ENCODE data around the gene NTN3.
A peak's percentile ranks its signal among the peaks of the same experiment; 100 is the strongest.
"Not testable (repeated sequence)": the region's sequence is repeated elsewhere in the genome, so short reads cannot be mapped to it uniquely, and the experiment has no call there.

The NTN3 gene

GRCh38 chr16:2466667-2467527 lies 4.2 kb upstream of the NTN3 start:
- DNase-seq, result no peak

- DNase-seq, result peak; percentile 63
Measured at GRCh38 chr16:2467528-2468232, 3.4 kb upstream of the NTN3 start.

DNA sequence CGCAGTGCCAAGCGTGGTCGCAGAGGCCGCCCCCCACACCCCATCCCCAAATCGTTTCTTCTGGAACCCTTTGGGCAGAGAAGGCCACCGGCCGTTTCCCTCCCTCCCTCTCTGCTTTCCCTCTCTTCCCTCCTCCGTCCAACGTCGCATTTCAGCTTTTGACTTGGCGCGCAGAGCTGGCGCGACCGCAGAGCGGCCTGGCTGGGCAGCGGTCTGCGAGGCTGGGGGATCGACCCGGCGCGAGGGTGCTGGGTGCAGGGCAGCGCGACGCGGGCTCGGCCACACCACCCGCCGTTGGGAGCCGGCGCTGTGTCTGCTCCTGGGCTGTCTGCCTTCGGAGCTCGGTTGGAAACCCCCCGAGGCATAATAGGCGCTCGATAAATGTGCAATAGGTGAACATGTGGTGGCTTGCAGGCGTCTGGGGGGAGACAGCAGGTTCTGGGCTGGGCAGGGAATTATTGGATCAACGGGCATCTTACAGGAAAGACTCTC lies 2.8 kb upstream of the NTN3 start:
- peak; percentile 88 for DNase-seq

DNA sequence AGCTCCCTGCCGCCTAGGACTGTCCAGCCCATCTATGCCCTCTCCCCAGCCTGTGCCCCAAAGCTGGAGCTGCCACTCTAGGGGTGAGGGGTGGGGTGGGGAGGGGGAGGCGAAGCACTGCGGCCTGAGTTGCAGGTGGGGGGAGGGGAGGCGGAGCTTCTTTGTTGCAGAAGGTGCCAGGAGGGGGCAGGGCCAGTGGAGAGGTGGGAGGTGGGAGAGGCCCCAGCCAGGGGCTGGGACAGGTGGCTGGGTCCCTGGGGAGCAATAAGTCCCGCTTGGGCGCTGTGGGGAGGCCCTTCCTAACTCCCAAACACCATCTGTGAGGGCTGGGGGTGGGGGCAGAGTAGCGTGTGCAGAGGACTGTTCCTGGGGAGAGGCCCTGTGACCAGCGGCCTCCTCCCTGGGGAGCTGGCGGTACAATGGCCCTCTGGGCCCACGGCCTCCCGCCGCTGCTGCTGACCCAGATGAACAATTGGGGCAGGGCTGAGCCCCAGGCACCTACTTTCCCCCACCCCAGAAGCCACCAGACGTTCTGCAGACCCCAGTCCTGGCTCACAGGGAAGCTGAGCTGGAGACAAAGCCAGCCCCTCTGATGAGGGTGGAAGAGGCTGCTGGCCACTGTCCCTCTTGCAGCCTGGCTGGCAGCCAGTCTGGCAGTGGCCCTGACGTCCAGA lies 2.2 kb upstream of the NTN3 start:
- peak; percentile 97 for DNase-seq

- peak; percentile 49 for DNase-seq
Measured at GRCh38 chr16:2469399-2470233, 1.5 kb upstream of the NTN3 start.

- no peak for DNase-seq
Measured at GRCh38 chr16:2470234-2470601, 879 bp upstream of the NTN3 start.

- peak; percentile 33 for DNase-seq
Measured at GRCh38 chr16:2470603-2471015, 488 bp upstream of the NTN3 start.

GRCh38 chr16:2471653-2472487 lies 773 bp downstream of the NTN3 start:
- DNase-seq, result no peak

DNA sequence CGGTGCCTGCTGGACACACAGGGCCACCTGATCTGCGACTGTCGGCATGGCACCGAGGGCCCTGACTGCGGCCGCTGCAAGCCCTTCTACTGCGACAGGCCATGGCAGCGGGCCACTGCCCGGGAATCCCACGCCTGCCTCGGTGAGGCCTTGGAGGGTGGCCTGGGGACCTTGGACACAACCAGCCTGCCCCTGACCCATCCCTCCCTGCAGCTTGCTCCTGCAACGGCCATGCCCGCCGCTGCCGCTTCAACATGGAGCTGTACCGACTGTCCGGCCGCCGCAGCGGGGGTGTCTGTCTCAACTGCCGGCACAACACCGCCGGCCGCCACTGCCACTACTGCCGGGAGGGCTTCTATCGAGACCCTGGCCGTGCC lies 1.4 kb downstream of the NTN3 start:
- DNase-seq, result no peak

GRCh38 chr16:2472885-2473445 lies 1.9 kb downstream of the NTN3 start:
- DNase-seq, result no peak

GRCh38 chr16:2473446-2473926 lies 2.4 kb downstream of the NTN3 start:
- DNase-seq, result no peak

DNA sequence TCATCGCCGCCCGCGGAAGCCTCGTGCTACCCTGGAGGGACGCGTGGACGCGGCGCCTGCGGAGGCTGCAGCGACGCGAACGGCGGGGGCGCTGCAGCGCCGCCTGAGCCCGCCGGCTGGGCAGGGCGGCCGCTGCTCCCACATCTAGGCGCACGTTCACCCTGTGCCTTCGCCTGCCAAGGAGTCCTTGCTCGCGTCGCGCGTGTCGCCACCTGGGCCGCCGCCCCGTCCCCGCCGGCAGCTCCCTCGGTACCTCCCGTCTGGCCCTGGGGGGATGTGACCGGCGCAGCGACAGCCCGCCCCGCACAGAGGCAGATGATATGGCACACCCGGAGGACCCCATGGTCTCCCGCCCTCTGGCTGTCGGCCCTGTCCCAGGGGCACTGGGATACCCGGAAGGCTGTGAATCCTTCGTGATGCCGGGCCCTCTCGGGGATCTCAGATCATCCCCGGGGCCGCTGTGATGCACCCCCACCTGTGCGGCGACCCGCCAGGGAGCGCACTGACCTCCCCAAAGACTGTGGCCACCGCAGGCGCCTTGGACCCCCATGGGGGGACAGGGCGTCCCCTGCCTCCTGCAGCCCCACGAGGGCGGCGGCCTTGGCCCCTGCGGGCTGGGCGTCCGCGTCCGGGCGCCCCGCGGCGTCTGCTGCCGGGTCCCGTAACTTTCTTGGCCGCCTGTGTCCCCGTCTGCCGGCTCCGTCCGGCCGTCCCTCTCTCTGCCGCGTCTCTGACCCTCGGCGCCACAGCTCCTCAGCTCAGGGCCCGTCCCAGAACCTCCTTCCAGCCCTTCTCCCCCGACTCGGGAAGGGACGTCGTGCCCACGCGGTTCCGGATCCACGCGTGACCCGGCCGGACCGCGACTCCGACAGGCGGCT lies 3.1 kb downstream of the NTN3 start:
- DNase-seq, result no peak

- DNase-seq, result peak; percentile 48
Measured at GRCh38 chr16:2474877-2475412, 3.8 kb downstream of the NTN3 start, which contains the start of gene TBC1D24. Gene TBC1D24 (plus strand): TSS chr16:2475127. CDS start chr16:2496149, 21,022 bp downstream.

DNA sequence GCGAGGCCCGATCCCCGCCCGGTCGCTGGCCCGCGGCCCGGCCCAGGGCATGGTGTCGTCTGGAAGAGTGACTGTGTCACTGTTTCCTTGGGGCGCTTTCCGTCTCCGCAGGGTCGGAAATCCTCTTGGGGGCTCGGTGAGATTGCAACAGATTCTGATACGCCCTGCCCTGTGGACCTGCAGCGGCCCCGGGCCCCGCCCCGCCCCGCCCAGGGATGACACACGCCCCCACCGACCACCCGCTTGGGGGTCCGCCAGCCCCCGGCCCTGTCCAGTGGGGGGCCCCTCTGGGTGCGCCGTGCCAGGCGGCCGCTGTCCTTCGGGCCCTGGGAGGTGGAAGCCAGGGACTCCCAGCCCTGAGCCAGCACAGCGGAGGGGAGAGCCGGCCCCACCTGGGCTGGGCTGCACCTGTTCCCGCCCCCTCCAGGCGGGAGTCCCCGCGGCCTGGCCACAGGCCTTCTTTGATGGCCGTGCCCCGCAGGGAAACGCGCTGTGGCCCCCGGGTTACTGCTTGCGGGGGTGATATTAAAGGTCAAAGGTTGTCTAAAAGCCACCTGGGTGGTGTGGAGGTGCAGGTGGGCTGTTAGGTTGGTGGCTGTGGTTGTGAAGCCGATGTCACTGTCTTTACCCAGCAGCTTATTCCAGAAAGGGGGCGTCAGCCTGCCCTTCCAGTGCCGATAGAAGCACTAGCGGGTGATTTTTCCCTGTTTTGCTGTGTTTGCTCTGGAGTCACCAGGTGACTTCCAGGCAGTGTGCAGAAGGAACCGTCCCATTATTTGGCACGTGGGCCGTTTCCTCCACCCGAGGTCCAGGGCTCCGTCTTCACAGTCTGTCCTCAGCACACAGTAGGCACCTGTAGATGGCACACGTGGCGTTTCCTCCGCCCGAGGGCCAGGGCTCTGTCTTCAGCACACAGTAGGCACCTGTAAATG lies 4.6 kb downstream of the NTN3 start:
- no peak for DNase-seq

DNA sequence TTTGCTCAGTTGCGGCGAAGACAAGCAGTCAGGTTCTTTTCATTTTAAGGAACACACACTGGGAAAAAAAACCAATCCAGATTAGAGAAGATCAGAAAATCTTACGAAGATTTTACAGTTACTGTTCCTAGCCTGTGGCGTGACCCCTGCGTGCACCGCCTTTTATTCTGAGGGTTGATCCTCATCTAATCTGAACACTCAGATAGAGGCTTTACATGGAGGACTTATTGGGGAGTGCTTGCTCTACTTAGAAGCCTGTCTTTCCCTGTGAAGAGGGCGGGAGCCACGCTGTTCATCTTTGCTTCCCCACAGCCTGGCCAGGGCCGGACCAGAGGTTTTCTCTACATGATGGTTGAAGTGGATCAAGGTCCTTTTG lies 5.2 kb downstream of the NTN3 start:
- no peak for DNase-seq

DNA sequence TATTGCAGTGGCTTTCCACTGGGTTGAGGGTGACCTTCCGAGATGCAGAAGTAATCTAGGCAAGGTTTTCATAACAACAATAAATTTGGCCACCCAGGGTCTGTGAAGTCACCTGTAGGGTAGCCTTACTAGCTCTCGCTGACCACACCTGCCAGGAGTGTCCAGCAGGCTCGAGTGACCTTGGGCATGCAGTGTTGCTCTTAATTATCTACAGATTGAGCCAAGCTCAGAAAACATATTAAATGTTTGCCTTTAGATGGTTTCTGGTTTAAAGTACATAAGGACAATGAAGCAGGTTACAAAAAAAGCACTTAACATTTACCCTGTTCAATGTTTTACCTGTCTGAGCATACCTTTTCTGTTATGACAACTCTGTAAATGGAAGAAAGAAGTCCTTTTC lies 5.6 kb downstream of the NTN3 start:
- no peak for DNase-seq

GRCh38 chr16:2477327-2477726 lies 6.2 kb downstream of the NTN3 start:
- no peak for DNase-seq

- DNase-seq, result no peak
Measured at GRCh38 chr16:2478279-2478678, 7.2 kb downstream of the NTN3 start.

GRCh38 chr16:2479996-2480395 lies 8.9 kb downstream of the NTN3 start:
- not testable (repeated sequence) for DNase-seq

Measured in NCI-H1694 (cell line).